ENCODE measurements around the gene SRGAP1. TPM values are rescaled to one million over a fixed set of nuclear protein-coding genes. Genes with fewer than 3 reads are reported as not detected.

Gene SRGAP1
- total and polyA plus RNA-seq, 9 of the 15 experiments (the other 6 are each of a cell fraction or from before 2014, with no cell fraction given) = 0.01 to 0.13 (median 0.04) TPM; not detected in 3

DNA sequence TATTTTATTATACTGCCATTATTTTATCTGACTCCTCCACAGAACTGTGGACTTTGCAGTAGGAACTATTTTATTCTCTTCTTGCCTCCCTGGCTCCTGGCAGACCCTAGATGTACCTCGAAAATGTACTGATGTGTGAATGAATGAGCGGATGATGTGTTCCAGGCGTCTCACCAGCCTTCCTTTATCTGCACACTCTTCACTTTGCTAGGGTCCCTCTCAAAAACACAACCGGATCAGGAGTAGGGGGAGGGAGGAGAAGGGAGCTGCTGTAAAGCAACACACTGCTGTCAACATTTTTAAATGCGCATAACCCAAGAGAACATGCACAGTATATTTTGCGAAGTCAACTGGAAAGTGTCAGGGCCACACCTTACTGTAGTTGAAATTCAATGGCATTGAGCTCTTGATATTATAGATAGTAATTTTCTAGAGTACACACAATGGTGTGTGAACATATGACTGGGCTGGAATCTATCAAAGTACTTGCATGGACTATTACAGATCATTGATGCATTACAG is 36.3 kb downstream of the SRGAP1 start (continued):
- TF ChIP-seq, protein P1, sequence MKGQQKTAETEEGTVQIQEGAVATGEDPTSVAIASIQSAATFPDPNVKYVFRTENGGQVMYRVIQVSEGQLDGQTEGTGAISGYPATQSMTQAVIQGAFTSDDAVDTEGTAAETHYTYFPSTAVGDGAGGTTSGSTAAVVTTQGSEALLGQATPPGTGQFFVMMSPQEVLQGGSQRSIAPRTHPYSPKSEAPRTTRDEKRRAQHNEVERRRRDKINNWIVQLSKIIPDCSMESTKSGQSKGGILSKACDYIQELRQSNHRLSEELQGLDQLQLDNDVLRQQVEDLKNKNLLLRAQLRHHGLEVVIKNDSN (CRISPR knock-in tag; IDR thresholded peaks at IDR 0.05) = no peak
- TF ChIP-seq TBL1XR1 (IDR thresholded peaks at IDR 0.05; ENCODE audit: low read length in 2 of 2) (no peak), FOXJ3 (CRISPR knock-in tag; IDR thresholded peaks at IDR 0.05) (no peak), ZNF23 (CRISPR knock-in tag; IDR thresholded peaks at IDR 0.05) (no peak), ZNF785 (CRISPR knock-in tag; IDR thresholded peaks at IDR 0.05) (no peak), KDM5B (IDR thresholded peaks at IDR 0.05; ENCODE audit: insufficient replicate concordance, low read depth, low read length) (no peak), MTA1 (IDR thresholded peaks at IDR 0.05; ENCODE audit: borderline replicate concordance) (no peak), HMG20B (CRISPR knock-in tag; IDR thresholded peaks at IDR 0.05) (no peak)

GRCh38 chr12:63882844-63883243 is 38.3 kb downstream of the SRGAP1 start:
- Histone ChIP-seq H3K9me3 (replicated peaks; ENCODE audit: control insufficient read depth, insufficient read depth, low read depth, low read length) (no peaks in the 10 kb centered on the region), H3K4me1 (replicated peaks in 1 of 2; ENCODE audit: control insufficient read depth in 2 of 2, insufficient read depth in 2 of 2, low read length in 2 of 2) (no peaks in the 10 kb centered on the region), H3K27ac (ENCODE audit: extremely low read depth, low read depth, low read length) (no peak overlapping the region), H3K36me3 (ENCODE audit: control insufficient read depth, insufficient read depth, low read length) (no peaks in the 10 kb centered on the region), H3K4me2 (ENCODE audit: insufficient read depth, low read length) (no peak overlapping the region), H3K4me3 (no peak overlapping the region), H3K27me3 (ENCODE audit: control insufficient read depth in 2 of 2, insufficient read depth in 2 of 2, low read length in 2 of 2) (peaks cover 0 to 24% of the 10 kb centered on the region in 2 experiments; a peak in 2 of 5 replicates), H2AFZ (ENCODE audit: low read depth, low read length) (no peak overlapping the region), H3K79me2 (ENCODE audit: control insufficient read depth, insufficient read depth, low read length) (no peaks in the 10 kb centered on the region), H3K9me1 (ENCODE audit: control insufficient read depth, insufficient read depth, low read length) (no peaks in the 10 kb centered on the region), H3K9ac (ENCODE audit: insufficient read depth in 1 of 2, low read depth in 2 of 2, low read length in 2 of 2) (no peak overlapping the region), H4K20me1 (replicated peaks; ENCODE audit: control insufficient read depth, insufficient read depth, low read length) (no peaks in the 10 kb centered on the region)
- CTCF ChIA-PET (ENCODE audit: low intra/inter-chr PET ratio) = no interaction called here
- WGBS (ENCODE audit: insufficient coverage, low coverage, missing lambda C conversion rate) = 0% methylated on average over 2 of the region's 2 CpGs
- in situ Hi-C loops (cut with MboI) (no loop called here), intact Hi-C loops (cut with micrococcal nuclease) (no loop called here)
- POLR2A ChIA-PET = interaction anchor here (1.1 kb wide), 1 partner anchor 10 kb away, joined by 4 read pairs; no protein-coding TSS in a partner anchor
- no TSS peak for BruUV-seq (replicated peaks)
- FAIRE-seq = no peak
- DNase-seq (ENCODE audit: extremely low read depth in 1 of 4, low spot score in 3 of 4) = no peak
- ATAC-seq = no peak
- no peak for TF ChIP-seq BRD9 (IDR thresholded peaks at IDR 0.05; ENCODE audit: low read depth, partially characterized antibody)
- no peak for TF ChIP-seq DPF2 (IDR thresholded peaks at IDR 0.05)
- TF ChIP-seq PTRF (tag; IDR thresholded peaks at IDR 0.05) = no peak
- TF ChIP-seq KDM2B (CRISPR knock-in tag; IDR thresholded peaks at IDR 0.05) = no peak
- TF ChIP-seq, protein P1 (CRISPR knock-in tag; IDR thresholded peaks at IDR 0.05) = no peak
- no peak for TF ChIP-seq POLR2A (conservative IDR thresholded peaks at IDR 0.05)
- TF ChIP-seq MIER1 (IDR thresholded peaks at IDR 0.05; ENCODE audit: low read depth) = no peak
- no peak for TF ChIP-seq LARP7 (IDR thresholded peaks at IDR 0.05)
- no peak for TF ChIP-seq MEIS2 (IDR thresholded peaks at IDR 0.05; ENCODE audit: partially characterized antibody)
- TF ChIP-seq JUND (IDR thresholded peaks at IDR 0.05; ENCODE audit: borderline replicate concordance, low read depth, low read length) = no peak
- no peak for TF ChIP-seq JUND (tag; IDR thresholded peaks at IDR 0.05; ENCODE audit: borderline replicate concordance, low read depth, low read length)

Measured in K562 (cell line).